GM20431 (cell line): ENCODE measurements around the gene EIF3A.
"Not testable (repeated sequence)": the region's sequence is repeated elsewhere in the genome, so short reads cannot be mapped to it uniquely, and the experiment has no call there.

ENCODE experiments used
- in situ Hi-C: fragments of 300-500 bp; cut with MseI, MboI; formaldehyde crosslinking; loops from one replicate; pipeline ENCODE4 v1.15.0; 2020; ENCODE audit warnings: low sequenced_read_pairs; ENCODE audit not compliant: unreplicated experiment

EIF3A gene

GRCh38 chr10:119058010-119058409 is 22.6 kb downstream of the EIF3A start:
- in situ Hi-C loops: no loop called here

DNA sequence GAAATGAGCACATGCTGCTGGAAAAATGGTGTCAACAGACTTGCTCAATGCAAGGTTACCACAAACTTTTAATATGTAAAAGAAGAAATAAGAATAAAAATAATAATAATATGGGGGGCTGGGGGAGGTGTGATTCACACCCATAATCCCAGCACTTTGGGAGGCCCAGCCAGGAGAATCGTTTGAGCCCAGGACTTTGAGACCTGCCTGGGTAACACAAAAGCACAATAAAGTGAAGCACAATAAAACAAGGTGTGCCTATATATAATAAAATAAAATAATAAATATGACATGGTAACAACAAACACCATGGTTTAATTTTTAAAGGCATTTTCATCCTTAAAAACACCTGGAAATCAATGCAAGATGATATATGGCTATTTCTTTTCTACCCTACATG is 25.1 kb downstream of the EIF3A start:
- in situ Hi-C loops: no loop called here

DNA sequence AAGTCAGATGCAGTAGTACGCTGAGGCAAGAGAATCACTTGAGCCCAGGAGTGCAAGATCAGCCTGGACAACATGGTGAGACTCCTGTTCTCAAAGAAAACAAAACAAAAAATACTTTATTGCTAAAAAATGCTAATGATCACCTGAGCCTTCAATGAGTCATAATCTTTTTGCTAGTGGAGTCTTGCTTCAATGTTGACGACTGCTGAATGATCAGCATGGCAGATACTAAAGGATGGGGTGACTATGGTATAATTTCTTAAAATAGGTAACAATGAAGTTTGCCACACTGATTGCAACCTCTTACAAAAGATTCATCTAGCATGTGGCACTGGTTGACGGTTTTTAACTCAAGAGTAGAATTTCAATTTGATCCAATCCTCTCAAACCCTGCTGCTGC is 28.8 kb downstream of the EIF3A start:
- in situ Hi-C loops: no loop called here

DNA sequence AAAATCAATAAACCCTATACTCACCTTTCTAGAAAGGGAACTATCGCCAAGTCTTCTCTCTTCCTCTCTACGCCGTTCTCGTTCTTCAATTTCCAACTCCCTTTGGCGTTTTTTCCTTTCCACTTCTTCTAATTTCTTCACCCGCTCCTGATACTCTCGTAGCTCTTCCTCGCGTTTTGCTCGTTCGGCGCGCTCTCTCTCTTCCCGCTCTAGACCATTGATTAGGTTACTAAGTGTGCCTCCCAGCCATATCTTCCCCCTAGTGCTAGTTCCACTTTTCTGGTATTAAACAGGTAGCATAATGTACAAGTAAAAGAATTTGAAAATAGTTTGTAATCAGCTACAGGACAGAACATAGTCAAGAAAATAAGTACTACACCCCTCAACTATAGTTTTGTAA is 30.8 kb downstream of the EIF3A start:
- in situ Hi-C loops: no loop called here

GRCh38 chr10:119049361-119049760 is 31.3 kb downstream of the EIF3A start:
- in situ Hi-C loops: no loop called here

GRCh38 chr10:119045561-119045960 is 35.1 kb downstream of the EIF3A start:
- in situ Hi-C loops: no loop called here

DNA sequence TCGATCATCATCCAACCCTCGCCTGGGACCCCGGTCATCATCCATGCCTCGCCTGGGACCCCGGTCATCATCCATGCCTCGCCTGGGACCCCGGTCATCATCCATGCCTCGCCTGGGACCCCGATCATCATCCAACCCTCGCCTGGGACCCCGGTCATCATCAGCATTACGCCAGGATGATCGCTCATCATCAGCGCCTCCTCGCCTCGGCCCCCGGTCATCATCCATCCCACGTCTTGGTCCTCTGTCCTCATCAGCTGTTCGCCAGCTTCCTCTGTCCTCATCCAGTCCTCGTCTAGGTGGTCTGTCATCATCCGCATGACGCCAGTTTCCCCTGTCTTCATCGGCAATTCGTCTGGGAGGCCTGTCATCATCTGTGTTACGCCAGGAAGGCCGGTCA is 38.4 kb downstream of the EIF3A start:
- in situ Hi-C loops: no loop called here

- in situ Hi-C loops: no loop called here
These were observed 39.3 kb downstream of the EIF3A start for GRCh38 chr10:119041326-119041725.

GRCh38 chr10:119039161-119039560 is 41.5 kb downstream of the EIF3A start:
- in situ Hi-C loops: no loop called here

- in situ Hi-C loops: no loop called here
These were observed 49.0 kb downstream of the EIF3A start for GRCh38 chr10:119031496-119032059.

- in situ Hi-C loops: no loop called here
These were observed 50.0 kb downstream of the EIF3A start for GRCh38 chr10:119030421-119031250.

- in situ Hi-C loops: no loop called here
These were observed 50.8 kb downstream of the EIF3A start, which contains the start of gene NANOS1 for GRCh38 chr10:119029613-119030420. NANOS1 (plus strand) TSS chr10:119029714; CDS start chr10:119029802, 88 bp downstream.

- in situ Hi-C loops: no loop called here
These were observed 51.6 kb downstream of the EIF3A start for GRCh38 chr10:119028900-119029612.

DNA sequence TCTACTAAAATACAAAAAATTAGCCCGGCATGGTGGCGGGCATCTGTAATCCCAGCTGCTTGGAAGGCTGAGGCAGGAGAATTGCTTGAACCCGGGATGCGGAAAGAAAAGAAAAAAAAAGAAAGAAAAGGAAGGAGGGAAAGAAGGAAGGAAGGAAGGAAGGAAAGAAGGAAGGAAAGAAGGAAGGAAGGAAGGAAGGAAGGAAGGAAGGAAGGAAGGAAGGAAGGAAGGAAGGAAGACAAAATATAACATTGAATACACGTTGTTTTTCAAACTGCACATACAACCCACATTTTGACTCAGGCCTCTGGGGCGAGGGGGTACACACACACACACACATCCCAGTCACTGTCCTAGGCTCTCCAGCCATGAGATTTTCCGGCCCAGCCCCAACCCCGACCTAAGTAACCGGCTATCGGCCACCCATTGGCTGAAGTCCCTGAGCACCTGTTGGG is 52.1 kb downstream of the EIF3A start:
- in situ Hi-C loops: not testable (repeated sequence)

GRCh38 chr10:119026301-119027110 is 54.1 kb downstream of the EIF3A start:
- in situ Hi-C loops: no loop called here

DNA sequence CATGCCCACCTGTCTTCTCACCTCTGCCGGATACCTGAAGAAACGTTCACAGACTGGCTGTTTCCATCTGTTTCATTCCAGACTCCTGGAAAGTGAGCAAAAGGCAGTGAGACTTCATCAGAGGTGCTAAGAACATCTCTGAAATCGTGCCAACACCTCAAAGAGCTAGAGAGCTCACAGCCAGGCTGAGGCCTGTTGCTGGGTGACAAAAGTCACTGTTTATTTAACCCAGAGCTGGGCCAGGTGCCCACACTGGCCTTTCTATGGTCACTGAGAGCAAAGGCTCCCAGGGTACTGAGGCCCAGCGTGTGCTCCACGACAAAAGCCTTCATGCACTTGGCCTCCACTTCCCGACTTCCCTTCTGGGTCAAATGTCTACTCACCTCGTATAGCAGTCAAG is 54.8 kb downstream of the EIF3A start:
- in situ Hi-C loops: no loop called here

GRCh38 chr10:119025336-119025735 is 55.3 kb downstream of the EIF3A start:
- in situ Hi-C loops: no loop called here

GRCh38 chr10:119024882-119025281 is 55.7 kb downstream of the EIF3A start:
- in situ Hi-C loops: no loop called here

DNA sequence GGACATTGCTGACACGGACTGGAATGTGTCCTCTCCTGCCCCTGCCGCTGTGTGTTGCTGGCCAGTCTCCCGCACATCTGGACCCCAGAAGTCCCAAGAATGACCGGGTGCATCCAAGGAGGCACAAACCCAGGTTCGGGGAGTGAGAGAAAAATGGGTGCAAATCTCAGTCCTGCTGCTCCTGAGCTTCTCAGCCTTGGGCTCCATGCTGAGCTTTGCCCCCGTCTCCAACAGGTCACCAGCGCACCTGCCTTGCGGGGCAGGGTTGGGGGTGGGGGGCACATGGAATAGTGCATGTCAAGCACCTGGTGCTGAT is 57.1 kb downstream of the EIF3A start:
- in situ Hi-C loops: no loop called here
